K562 (cell line): ENCODE results near the gene KIT.

Experiments used
- CCNT2 ChIP-seq: IDR thresholded peaks from 2 replicates; pipeline ENCODE4 v1.6.1; 2011; ENCODE audit warnings: borderline replicate concordance, low read depth, mild to moderate bottlenecking, moderate library complexity, mixed read lengths, low read length; ENCODE audit not compliant: insufficient read length; ENCODE audit errors: extremely low read depth
- GTF2F1 ChIP-seq: IDR thresholded peaks from 2 replicates; pipeline ENCODE4 v1.6.1; 2011; ENCODE audit warnings: low read depth, low read length, improper control_type of control experiment
- KHSRP ChIP-seq: fragments of 450-650 bp; IDR thresholded peaks from 2 replicates; pipeline ENCODE4 v1.6.1; 2017
- PHF8 ChIP-seq: fragments of 200-600 bp; sonication (generic); IDR thresholded peaks from 2 replicates; pipeline ENCODE4 v1.6.1; 2012; ENCODE audit warnings: mixed run types, mild to moderate bottlenecking, inconsistent platforms, low read length, moderate library complexity, borderline replicate concordance
- POLR2AphosphoS5 ChIP-seq: IDR thresholded peaks from 2 replicates; pipeline ENCODE4 v1.6.1; 2011; ENCODE audit warnings: mild to moderate bottlenecking, low read depth, low read length, moderate library complexity; ENCODE audit not compliant: control insufficient read depth, insufficient read depth
- RUNX1 ChIP-seq: sonication (generic); IDR thresholded peaks from 2 replicates; pipeline ENCODE4 v1.6.1; 2016; ENCODE audit warnings: antibody characterized with exemption, low read depth
- ZFP36 ChIP-seq: fragments of 150-350 bp; IDR thresholded peaks from 2 replicates; pipeline ENCODE4 v1.6.1; 2018; ENCODE audit warnings: low read length, low read depth; ENCODE audit not compliant: partially characterized antibody

- TF ChIP-seq PHF8 (no peak), ZFP36 (no peak), GTF2F1 (no peak), KHSRP (no peak), POLR2AphosphoS5 (no peak), RUNX1 (no peak), CCNT2 (no peak)
Measured at GRCh38 chr4:54659313-54659712, 1.6 kb downstream of the KIT start.
